OCI-LY7 (cell line): Measurements from ENCODE around the gene KAT2B.

Experiments used
- EZH2phosphoT487 ChIP-seq: fragments of 200-600 bp; sonication (generic); IDR thresholded peaks from 2 replicates; pipeline ENCODE4 v1.6.1; 2018; ENCODE audit warnings: low read depth, borderline replicate concordance, mild to moderate bottlenecking, mixed run types, antibody characterized with exemption, low read length, moderate library complexity, mixed read lengths
- TF ChIP-seq, protein P1 (sequence below): fragments of 200-600 bp; sonication (generic); conservative IDR thresholded peaks from 2 replicates; pipeline ENCODE4 v1.5.1; 2014; ENCODE audit warnings: mild to moderate bottlenecking, antibody characterized with exemption, low read length, moderate library complexity, mixed read lengths

DNA sequence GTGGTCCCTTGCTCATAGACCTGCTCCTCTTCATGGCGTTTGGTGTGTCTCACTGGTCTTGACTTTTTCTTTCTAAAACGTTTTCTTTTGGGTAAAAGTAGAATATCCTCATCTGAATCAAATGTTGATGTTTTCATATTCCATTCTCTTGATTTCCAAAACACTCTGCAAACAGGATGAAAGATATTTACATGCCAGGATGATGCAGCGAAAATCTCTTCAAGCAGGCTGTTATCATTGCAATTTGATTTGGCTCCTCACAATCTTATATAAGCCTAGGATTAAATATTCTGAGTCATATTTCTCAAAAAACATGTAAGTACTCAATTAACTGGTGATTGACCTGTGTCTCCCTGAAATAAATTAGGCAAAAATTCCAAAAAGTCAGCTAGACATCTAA, 38.3 kb upstream of the KAT2B start:
- TF ChIP-seq, protein P1, sequence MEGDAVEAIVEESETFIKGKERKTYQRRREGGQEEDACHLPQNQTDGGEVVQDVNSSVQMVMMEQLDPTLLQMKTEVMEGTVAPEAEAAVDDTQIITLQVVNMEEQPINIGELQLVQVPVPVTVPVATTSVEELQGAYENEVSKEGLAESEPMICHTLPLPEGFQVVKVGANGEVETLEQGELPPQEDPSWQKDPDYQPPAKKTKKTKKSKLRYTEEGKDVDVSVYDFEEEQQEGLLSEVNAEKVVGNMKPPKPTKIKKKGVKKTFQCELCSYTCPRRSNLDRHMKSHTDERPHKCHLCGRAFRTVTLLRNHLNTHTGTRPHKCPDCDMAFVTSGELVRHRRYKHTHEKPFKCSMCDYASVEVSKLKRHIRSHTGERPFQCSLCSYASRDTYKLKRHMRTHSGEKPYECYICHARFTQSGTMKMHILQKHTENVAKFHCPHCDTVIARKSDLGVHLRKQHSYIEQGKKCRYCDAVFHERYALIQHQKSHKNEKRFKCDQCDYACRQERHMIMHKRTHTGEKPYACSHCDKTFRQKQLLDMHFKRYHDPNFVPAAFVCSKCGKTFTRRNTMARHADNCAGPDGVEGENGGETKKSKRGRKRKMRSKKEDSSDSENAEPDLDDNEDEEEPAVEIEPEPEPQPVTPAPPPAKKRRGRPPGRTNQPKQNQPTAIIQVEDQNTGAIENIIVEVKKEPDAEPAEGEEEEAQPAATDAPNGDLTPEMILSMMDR = no peak
- no peak for TF ChIP-seq EZH2phosphoT487
